HG03520 (cell line): ENCODE measurements around the gene CLVS2.

Experiments
- ATAC-seq: cut with Tn5 transposase; IDR thresholded peaks from one replicate; pipeline ENCODE4 v1.9.1; 2021; ENCODE audit warnings: mild to moderate bottlenecking, moderate library complexity; ENCODE audit not compliant: unreplicated experiment

The CLVS2 gene

GRCh38 chr6:123022975-123023374 lies 26.9 kb downstream of the CLVS2 start:
- ATAC-seq, result no peak

GRCh38 chr6:123024976-123025375 lies 28.9 kb downstream of the CLVS2 start:
- no peak for ATAC-seq

- ATAC-seq, result no peak
These were observed 31.4 kb downstream of the CLVS2 start for GRCh38 chr6:123027408-123027807.

DNA sequence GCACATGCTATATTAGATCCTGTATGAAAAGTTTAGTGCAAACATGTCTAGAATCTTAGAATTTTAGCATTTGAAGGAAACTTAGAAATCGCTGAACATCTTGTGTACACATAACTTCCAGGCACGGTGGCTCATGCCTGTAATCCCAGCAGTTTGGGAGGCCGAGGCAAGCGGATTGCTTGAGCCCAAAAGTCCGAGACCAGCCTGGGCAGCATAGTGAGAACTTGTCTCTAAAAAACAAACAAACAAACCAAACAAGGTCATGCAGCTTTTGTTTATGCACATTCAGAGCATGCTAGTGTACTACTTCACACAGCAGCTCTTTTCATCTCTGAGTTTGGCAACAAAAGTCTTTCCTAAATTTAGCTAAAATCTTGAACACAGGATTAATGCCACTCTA lies 32.2 kb downstream of the CLVS2 start:
- no peak for ATAC-seq

GRCh38 chr6:123030282-123030681 lies 34.2 kb downstream of the CLVS2 start:
- ATAC-seq, result no peak

GRCh38 chr6:123036648-123037047 lies 40.6 kb downstream of the CLVS2 start:
- no peak for ATAC-seq

DNA sequence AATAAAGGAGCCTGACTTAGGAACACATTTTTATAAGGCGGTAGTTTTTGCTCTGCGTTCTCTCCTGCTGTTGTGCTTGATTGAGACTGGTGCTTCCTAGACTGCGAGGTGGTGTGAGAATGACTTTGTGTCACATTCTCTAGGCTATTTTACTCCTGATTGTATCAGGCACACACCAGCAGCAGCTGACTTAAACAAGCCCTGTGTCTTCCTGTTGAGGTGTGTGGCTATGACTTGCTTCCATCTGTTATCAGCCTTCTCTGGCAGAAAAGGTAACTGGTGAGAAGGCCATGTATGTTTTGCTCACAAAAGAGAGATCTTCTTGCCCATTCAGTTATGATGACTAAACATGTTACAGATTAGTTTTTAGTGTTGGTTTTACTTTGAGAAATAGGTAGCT lies 43.4 kb downstream of the CLVS2 start:
- ATAC-seq, result no peak

DNA sequence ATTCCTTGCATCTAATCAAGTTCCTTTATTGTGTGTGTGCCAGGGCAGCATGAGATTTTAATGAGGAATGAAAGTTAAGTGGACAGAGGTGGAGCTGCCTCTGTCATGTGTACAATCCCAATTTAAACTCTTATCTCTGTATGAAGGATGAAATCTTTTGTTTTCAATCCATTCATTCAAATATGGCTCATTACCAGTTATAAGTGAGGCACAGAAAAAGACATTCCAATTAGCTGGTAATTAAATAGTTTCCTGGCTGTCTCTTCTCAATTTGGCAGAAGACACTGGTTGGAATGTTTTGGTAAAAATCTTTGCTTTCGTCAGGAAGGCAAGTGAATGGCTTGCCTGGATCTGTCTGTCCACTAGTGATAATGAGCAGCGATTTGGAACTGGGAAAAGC lies 46.4 kb downstream of the CLVS2 start:
- ATAC-seq, result no peak

DNA sequence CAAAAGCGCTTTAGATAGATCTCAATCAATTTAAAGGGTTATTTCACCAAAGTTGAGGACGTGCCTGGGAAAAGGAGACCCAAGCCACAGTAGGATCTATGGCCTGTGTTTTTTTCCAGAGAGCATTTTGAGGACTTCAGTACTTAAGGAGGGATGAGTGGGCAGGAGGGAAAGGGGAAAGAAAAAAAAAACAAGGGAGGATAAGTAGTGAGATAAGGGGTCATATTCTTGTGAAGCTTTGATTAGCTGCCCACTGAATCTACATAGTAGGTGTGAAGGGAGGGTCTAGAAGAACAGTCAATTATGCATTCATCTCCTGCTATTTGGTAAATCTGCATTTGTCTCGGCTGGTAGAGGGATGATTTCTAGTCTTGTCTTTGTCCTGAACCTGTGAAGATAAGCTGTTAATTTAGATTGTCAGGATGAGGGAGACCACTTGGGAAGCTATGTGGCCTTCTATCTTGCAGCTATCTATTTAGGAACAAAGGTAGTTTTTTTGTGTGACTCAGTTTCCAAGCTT lies 48.4 kb downstream of the CLVS2 start:
- ATAC-seq, result no peak

DNA sequence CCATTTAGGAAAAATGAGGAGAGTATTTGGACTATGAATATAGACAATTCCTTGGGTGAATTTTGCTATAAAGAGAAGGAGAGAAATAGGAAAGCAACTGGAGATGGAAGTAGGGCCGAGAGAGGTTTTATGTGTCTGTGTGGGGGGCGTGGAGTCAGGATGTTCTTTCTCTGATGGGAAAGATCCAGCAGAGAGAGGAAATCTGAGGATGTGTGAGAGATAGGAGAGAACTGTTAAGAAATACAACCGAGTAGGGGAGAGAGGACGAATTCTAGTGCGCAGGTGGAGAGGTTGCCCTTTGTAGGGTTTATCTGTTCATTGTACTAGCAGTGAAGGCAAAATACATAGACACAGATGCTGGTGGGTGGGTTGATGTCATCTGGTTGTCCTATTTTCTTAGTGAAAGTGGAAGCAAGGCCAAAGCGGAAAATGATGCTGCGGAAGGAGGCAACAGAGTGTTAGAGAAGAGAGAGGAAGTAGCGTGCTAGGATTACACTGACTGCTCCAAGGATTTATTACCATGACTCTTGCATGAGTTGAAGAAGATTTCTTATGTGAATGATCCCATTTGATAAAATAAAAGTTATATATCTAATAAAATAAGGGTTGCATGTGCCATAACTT lies 57.7 kb downstream of the CLVS2 start:
- ATAC-seq, result no peak

DNA sequence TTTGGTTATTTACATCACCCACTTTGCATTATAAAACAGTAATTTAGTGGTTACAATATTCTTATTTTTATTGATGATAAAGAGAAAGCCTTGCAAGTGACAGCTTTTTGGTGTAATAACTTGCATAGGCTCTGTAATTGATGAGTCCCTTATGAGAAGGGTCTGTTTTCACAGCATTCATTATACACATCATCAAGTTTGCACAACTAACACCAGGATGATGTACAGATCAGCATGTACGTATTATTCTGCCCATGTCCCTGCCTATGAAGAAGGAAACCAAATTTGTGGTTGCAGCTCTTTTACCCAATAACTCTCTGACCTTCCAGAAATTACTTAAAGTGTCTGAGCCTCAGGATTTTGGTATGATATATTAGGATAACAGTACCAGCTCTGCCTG lies 59.2 kb downstream of the CLVS2 start:
- ATAC-seq, result no peak

- no peak for ATAC-seq
These were observed 66.6 kb downstream of the CLVS2 start for GRCh38 chr6:123062670-123063069.

DNA sequence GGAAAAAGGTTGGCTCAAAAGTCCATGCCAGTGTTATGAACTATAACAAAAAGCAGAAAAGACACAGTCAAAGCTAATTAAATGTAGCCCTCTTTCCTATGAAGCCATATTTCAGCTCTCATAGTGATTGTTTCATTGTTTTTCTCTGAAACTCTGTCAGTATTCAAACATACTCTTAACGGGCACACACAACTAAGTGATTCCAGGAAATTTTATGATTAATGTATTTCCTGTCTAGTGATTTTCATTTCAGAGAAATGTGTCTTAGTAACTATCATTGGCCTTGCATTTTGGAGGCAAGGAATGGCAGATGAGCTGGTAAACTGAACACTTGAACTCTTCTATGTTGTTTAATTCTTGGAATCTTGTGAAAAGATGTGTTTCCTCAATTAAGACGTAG lies 68.0 kb downstream of the CLVS2 start:
- no peak for ATAC-seq

DNA sequence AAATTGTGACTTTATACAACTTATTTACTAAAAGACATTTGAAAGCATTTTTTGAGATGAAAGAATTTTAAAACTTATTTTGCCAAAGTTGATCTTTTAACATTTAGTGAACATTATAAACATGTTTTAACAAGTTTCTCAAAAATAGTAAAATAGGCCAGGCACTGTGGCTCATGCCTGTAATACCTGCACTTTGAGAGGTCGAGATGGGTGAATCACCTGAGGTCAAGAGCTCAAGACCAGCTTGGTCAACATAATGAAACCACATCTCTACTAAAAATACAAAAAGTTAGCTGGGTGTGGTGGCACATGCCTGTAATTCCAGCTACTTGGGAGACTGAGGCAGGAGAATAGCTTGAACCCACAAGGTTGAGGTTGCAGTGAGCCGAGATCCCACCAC lies 78.6 kb downstream of the CLVS2 start:
- ATAC-seq, result no peak

- ATAC-seq, result no peak
These were observed 89.4 kb downstream of the CLVS2 start for GRCh38 chr6:123085403-123085802.

DNA sequence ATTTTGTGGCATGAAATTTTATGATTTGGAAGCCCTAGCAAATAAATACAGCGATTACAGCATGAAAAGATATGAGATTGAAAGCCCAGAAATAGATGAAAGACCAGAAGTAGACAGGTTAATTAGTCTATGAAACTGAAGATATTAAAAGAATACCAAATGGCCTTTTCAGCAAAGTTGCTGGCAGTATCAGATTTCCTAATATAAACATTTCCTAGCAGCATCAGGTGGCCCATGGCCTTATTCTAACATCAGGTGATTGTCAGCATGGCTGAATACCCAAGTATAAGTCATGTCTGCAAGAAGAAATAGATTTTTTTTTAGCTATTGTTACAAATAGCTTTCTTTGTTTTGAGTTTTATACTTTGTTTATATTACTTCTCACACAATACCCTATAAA lies 93.2 kb downstream of the CLVS2 start:
- no peak for ATAC-seq

DNA sequence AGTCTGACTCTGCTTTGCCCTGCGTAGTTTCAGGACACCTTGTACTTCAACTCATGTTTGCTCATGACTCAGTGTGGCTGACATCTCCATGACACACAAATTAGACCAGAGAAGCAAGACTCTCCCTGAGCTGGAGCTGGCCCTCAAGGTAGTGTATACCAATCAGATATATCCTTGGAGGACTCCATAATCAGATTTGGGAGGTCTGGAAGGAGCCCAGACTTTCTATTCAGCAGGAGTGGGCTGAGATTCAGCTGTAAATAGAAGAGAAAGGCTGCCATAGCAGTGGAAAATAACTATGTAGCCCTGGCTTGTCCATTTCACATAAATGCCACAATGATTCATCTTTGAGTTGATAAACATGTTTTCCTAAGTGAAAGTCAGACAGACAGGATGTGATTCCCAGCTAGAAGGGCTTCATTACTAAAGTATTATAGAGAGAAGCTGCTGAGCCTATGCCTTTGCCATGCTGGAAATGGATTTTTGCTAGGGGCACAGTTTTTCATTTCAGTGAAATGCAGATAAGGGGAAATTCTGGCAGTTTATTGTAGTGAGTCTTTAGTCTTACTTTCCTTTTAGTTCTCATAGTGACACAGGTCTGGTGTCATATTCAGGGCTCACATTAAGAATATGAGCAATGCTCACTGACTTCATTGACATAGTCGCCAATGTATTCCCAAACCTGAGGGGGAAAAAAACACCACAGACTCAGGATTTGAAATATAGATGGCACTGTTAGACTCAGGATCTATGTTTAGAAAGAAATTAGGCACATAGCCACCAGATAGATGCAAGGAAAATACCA lies 95.3 kb downstream of the CLVS2 start:
- no peak for ATAC-seq

GRCh38 chr6:123091896-123092271 lies 95.8 kb downstream of the CLVS2 start:
- no peak for ATAC-seq

GRCh38 chr6:123094795-123095194 lies 98.8 kb downstream of the CLVS2 start:
- no peak for ATAC-seq

DNA sequence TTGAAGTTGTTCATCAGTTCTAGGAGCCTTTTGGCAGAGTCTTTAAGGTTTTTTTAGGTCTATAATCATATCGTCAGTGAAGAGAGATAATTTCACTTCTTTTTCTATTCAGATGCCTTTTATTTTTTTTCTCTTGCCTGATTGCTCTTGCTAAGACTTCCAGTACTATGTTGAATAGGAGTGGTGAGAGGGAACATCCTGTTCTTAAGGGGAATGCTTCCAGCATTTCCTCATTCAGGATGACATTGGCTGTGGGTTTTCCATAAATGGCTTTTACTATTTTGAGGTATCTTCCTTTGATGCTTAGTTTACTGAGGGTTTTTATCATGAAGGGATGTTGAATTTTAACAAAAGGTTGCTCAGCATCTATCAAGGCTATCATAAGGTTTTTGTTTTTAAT lies 109.5 kb downstream of the CLVS2 start:
- ATAC-seq, result no peak

GRCh38 chr6:123116370-123116769 lies 120.3 kb downstream of the CLVS2 start:
- ATAC-seq, result no peak

DNA sequence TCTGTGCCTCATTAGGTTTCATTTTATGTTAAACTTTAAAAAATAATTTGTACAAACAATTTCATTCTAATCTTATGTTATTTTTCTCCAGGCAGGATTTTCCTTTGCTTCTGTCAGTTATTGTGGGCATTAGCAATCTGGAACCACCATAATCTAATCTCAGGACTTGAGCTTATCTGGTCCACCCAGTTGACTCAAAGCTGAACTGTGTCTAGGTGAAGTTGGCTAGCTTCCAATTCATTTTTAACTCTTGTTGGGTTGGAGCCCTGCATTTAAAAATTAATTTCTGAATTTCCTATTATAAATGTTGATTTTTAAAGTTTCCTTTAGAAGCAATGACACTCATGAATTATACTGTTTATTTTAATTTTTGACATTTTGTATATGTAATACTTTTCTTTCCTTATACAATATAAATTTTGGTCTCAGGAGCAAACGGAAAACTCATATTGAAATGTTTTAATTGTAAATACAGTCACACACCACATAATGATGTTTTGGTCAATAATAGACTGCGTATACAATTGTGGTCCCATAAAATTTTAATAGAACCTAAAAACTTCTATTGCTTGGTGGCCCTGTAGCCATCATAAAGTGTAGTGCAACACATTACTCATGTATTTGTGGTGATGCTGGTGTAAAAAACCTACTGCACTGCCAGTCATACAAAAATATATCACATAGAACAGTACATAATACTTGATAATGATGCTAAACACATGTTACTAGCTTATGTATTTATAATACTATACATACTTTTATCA lies 121.3 kb downstream of the CLVS2 start:
- ATAC-seq, result no peak
